Mucosa of descending colon (tissue), 3 donors: ENCODE results near the gene GOLGA8K. TPM values are rescaled to one million over a fixed set of nuclear protein-coding genes. Genes with fewer than 3 reads are reported as not detected.
"Not testable (repeated sequence)": the region's sequence is repeated elsewhere in the genome, so short reads cannot be mapped to it uniquely, and the experiment has no call there.

ENCODE experiments used
- ATAC-seq: fragments of 200-7000 bp; cut with Tn5 transposase; one replicate; pipeline ENCODE4 v1.9.1; 2020; ENCODE audit warnings: mild to moderate bottlenecking, moderate library complexity
- DNase-seq, 3 donors: peaks; one replicate each; pipeline ENCODE4 v3.0.0-alpha.2; 2020
- H3K36me3 ChIP-seq: fragments of 200-600 bp; one replicate; pipeline ENCODE4 v1.8.0; 2021; ENCODE audit warnings: low read depth, mild to moderate bottlenecking
- H3K4me1 ChIP-seq: fragments of 200-600 bp; one replicate; pipeline ENCODE4 v1.8.0; 2021; ENCODE audit warnings: low read depth, mild to moderate bottlenecking
- H3K4me3 ChIP-seq: fragments of 200-600 bp; one replicate; pipeline ENCODE4 v1.8.0; 2021; ENCODE audit warnings: mild to moderate bottlenecking
- H3K9me3 ChIP-seq: fragments of 200-600 bp; one replicate; pipeline ENCODE4 v1.8.0; 2021; ENCODE audit warnings: mild to moderate bottlenecking
- intact Hi-C, 2 donors: fragments of 100-400 bp; cut with DNase I in 1 of 2; cut with micrococcal nuclease in 1 of 2; formaldehyde crosslinking; loops; one replicate each; pipeline versions ENCODE4 v1.11.0 to v1.11.1; 2022; cut with DNase I, micrococcal nuclease
- total RNA-seq, 3 donors: library from RNA; stranded (reverse); fragmentation: NEBNext Ultra II Directional in 2 of 3; extraction: Animal tissue kit (Norgen Biotek cat#: 25700) in 2 of 3; gene quantifications; one replicate each; pipeline versions ENCODE4 v1.2.1 to v1.2.4, GENCODE V29; 2021 to 2023
- donor health status: DM: no; HTN: no; CAD: no; lungs with moderate emphysema.
- donor health status: DM: no; HTN: no; CAD: no.
- donor health status: DM: no; HTN: yes; CAD: no.

GOLGA8K gene
- total RNA-seq, 3 donors from 2014 or later = 0.43 to 2.0 (median 1.2) TPM

- DNase-seq, H3K4me3 ChIP-seq, H3K9me3 ChIP-seq, ATAC-seq, intact Hi-C loops, H3K36me3 ChIP-seq, H3K4me1 ChIP-seq: not testable (repeated sequence)
These were observed 33.0 kb downstream of the GOLGA8K start for GRCh38 chr15:32370064-32370463.

GRCh38 chr15:32366492-32366891 is 36.6 kb downstream of the GOLGA8K start:
- H3K36me3 ChIP-seq, DNase-seq, intact Hi-C loops, ATAC-seq, H3K4me3 ChIP-seq, H3K9me3 ChIP-seq, H3K4me1 ChIP-seq: not testable (repeated sequence)

- H3K4me3 ChIP-seq, DNase-seq, H3K36me3 ChIP-seq, ATAC-seq, H3K9me3 ChIP-seq, intact Hi-C loops, H3K4me1 ChIP-seq: not testable (repeated sequence)
These were observed 37.1 kb downstream of the GOLGA8K start for GRCh38 chr15:32365955-32366354.

- H3K9me3 ChIP-seq, H3K4me3 ChIP-seq, intact Hi-C loops, H3K4me1 ChIP-seq, H3K36me3 ChIP-seq: not testable (repeated sequence)
- ATAC-seq = peak; percentile 76
- peak in 2 of 3 donors; percentile 46 to 51 for DNase-seq
These were observed 38.1 kb downstream of the GOLGA8K start for GRCh38 chr15:32364944-32365343.

GRCh38 chr15:32363449-32363848 is 39.6 kb downstream of the GOLGA8K start:
- H3K4me3 ChIP-seq, H3K9me3 ChIP-seq, H3K36me3 ChIP-seq, DNase-seq, H3K4me1 ChIP-seq, ATAC-seq, intact Hi-C loops: not testable (repeated sequence)

GRCh38 chr15:32361662-32362061 is 41.4 kb downstream of the GOLGA8K start:
- H3K4me1 ChIP-seq, DNase-seq, H3K4me3 ChIP-seq, intact Hi-C loops, ATAC-seq, H3K9me3 ChIP-seq, H3K36me3 ChIP-seq: not testable (repeated sequence)

GRCh38 chr15:32358462-32358861 is 44.6 kb downstream of the GOLGA8K start:
- ATAC-seq, intact Hi-C loops, H3K4me3 ChIP-seq, DNase-seq, H3K9me3 ChIP-seq, H3K36me3 ChIP-seq, H3K4me1 ChIP-seq: not testable (repeated sequence)

- H3K4me3 ChIP-seq, H3K9me3 ChIP-seq, H3K36me3 ChIP-seq, DNase-seq, ATAC-seq, intact Hi-C loops, H3K4me1 ChIP-seq: not testable (repeated sequence)
These were observed 46.2 kb downstream of the GOLGA8K start for GRCh38 chr15:32356909-32357308.

- ATAC-seq, DNase-seq, H3K36me3 ChIP-seq, intact Hi-C loops, H3K4me1 ChIP-seq, H3K4me3 ChIP-seq, H3K9me3 ChIP-seq: not testable (repeated sequence)
These were observed 50.3 kb downstream of the GOLGA8K start for GRCh38 chr15:32352748-32353147.

GRCh38 chr15:32350563-32351220 is 52.4 kb downstream of the GOLGA8K start:
- DNase-seq, ATAC-seq, intact Hi-C loops, H3K4me3 ChIP-seq, H3K36me3 ChIP-seq, H3K4me1 ChIP-seq, H3K9me3 ChIP-seq: not testable (repeated sequence)

- H3K9me3 ChIP-seq, DNase-seq, H3K4me1 ChIP-seq, ATAC-seq, H3K36me3 ChIP-seq, H3K4me3 ChIP-seq, intact Hi-C loops: not testable (repeated sequence)
These were observed 56.1 kb downstream of the GOLGA8K start for GRCh38 chr15:32347037-32347436.

GRCh38 chr15:32345978-32346547 is 57.0 kb downstream of the GOLGA8K start:
- ATAC-seq = peak; percentile 34
- H3K36me3 ChIP-seq, H3K4me1 ChIP-seq, H3K9me3 ChIP-seq, H3K4me3 ChIP-seq, intact Hi-C loops, DNase-seq: not testable (repeated sequence)

GRCh38 chr15:32343921-32344320 is 59.2 kb downstream of the GOLGA8K start:
- H3K9me3 ChIP-seq, H3K4me3 ChIP-seq, intact Hi-C loops, DNase-seq, ATAC-seq, H3K4me1 ChIP-seq, H3K36me3 ChIP-seq: not testable (repeated sequence)
